ENCODE results near the gene RPA4.
"Not testable (repeated sequence)": the region's sequence is repeated elsewhere in the genome, so short reads cannot be mapped to it uniquely, and the experiment has no call there.

Gene RPA4

DNA sequence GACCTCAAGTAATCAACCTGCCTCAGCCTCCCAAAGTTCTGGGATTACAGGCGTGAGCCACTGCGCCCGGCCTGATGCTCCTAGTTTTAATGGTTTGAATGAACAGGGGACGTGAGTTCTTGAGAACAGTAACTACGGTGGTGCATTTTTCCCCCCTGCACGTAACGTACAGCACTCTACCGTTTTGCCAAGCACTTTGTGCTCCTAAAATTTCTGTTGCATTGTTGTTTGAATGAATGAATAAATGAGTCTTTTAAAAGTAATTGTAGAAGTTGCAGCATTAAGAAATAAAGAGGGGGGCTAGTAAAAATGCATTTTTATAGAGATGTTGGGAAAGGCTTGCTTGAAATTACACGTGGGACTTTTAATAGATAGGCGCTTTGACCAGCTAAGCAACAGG is at the start of gene RPA4:
Gene RPA4, plus strand, starts transcription at position 301 of the 400 bp plus-strand sequence. CDS start 403 bp downstream, outside the sequence.
- ATAC-seq, result no peak
- DNase-seq, result no peak

DNA sequence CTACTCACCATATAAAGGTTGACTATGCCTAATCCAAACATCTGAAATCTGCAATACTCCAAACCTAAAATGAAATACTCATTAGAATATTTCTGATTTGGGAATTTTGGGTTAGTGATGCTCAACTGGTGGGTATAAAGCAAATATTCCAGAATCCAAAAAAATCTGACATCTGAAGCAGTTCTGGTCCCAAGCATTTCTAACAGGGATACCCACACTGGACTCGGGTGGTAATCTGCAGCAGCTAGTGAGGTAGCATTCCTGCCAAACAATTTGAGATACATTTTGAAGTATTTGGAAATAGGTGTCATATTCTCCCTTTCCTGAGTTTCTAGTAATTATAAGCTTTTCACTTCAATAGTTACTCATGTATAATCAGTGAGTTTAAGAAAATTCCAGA is 49.6 kb upstream of the RPA4 start:
- ATAC-seq (no peak), DNase-seq (no peak)

- ATAC-seq, result no peak
These were observed 47.9 kb upstream of the RPA4 start for GRCh38 chrX:96835660-96836289.

DNA sequence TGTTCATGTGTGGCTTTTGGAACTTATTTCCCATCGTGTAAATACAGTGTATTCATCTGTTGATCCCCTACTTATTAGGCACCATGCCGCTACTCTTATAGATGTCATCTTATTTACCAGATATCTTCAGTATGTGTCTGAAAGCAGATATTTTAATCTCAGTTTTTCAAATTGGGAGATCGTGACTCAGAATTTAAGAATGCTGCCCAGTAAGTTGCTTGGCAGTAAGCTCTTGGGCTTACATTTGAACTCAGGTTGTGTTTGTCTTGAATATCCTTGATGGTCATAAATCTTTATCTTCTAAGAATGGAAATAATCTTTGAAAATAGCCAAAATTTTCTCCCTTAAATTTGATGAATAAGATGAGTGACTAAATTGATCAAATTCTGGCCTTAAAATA is 45.9 kb upstream of the RPA4 start:
- ATAC-seq (no peak), DNase-seq (no peak)

More at GRCh38 chrX:96835660-96836289, 47.9 kb upstream of the RPA4 start:
- no peak for DNase-seq

GRCh38 chrX:96838537-96838936 is 45.2 kb upstream of the RPA4 start:
- ATAC-seq, result no peak
- no peak for DNase-seq

DNA sequence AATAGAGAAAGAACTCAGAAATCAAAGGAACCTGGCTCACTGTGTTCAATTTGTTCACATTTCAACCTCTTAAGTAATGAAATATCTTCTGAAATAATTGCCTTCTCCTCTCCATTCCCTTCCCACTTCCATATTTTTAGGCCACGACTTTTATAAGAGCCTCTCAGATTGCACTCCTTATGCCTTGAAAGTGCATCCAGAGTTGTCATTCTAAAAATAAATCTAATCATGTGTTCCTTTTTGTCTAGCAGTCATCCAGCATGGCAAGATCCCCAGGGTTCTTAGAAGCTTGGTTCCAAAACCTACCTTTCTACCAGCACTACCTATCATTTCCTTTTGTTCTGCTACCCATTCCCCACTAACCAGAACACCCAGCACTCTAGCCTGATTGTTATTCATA is 42.4 kb upstream of the RPA4 start:
- DNase-seq, result no peak

DNA sequence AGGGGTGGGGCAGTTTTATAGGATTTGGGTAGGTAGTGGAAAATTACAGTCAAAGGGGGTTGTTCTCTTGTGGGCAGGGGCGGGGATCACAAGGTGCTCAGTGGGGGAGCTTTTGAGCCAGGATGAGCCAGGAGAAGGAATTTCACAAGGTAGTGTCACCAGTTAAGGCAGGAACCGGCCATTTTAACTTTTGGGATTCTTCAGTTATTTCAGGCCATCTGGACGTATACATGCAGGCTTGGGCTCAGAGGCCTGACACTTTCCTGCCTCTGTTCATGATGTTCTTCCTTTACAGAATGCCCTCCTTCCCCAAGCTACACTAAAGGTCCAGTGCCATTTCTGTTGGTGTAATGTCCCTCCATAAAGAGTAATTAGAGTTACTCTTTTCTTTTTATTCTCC is 41.8 kb upstream of the RPA4 start:
- DNase-seq, ATAC-seq: not testable (repeated sequence)

More for the DNA sequence above, 42.4 kb upstream of the RPA4 start:
- no peak for ATAC-seq

- ATAC-seq, result no peak
- DNase-seq, result no peak
These were observed 40.1 kb upstream of the RPA4 start for GRCh38 chrX:96843566-96843965.

DNA sequence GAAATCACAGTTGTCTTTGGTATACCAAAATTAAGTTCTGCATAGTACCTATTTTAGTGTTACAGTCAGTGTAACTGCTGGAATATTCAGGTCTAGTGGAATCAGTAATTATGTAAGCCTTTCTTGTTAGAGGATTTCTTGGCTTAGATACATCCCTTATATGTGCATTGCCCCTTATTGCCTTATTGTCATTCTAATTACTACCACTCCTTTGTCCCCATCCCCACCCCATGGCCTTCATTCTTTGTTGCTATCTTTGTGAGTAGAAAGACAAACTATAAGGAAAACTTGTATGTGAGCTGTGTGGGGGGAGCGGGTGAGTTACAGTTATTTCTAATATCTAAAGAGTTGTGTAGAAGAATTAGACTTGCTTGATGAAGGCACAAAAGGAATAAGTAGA is 36.9 kb upstream of the RPA4 start:
- no peak for DNase-seq
- no peak for ATAC-seq

GRCh38 chrX:96859422-96859821 is 24.3 kb upstream of the RPA4 start:
- DNase-seq, ATAC-seq: not testable (repeated sequence)

DNA sequence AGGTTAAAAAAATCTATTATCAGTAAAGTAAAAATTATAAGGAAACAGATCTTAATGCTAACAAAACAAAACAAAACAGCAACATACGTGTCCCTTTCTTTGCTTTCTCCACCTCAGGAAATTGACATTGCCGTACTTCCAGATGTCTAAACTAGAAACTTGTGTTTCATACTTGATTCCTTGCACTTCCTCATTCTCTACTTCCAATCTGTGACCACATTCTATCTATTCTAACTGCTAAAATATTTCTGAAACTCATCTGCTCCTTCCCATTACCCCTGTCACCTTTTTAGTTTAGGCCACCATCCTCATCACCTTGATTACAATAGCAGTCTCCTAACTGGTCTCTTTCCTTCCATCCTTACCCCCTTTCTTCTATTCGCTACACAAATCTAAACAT is 22.5 kb upstream of the RPA4 start:
- ATAC-seq (no peak), DNase-seq (no peak)

GRCh38 chrX:96861661-96862060 is 22.0 kb upstream of the RPA4 start:
- no peak for ATAC-seq
- no peak for DNase-seq

- ATAC-seq, result no peak
These were observed 319 bp downstream of the RPA4 start for GRCh38 chrX:96884027-96884426.

GRCh38 chrX:96889726-96890125 is 6.0 kb downstream of the RPA4 start:
- DNase-seq (no peak), ATAC-seq (no peak)

More at GRCh38 chrX:96884027-96884426, 319 bp downstream of the RPA4 start:
- no peak for DNase-seq

GRCh38 chrX:96906741-96907140 is 23.0 kb downstream of the RPA4 start:
- ATAC-seq, result no peak
- DNase-seq, result no peak

DNA sequence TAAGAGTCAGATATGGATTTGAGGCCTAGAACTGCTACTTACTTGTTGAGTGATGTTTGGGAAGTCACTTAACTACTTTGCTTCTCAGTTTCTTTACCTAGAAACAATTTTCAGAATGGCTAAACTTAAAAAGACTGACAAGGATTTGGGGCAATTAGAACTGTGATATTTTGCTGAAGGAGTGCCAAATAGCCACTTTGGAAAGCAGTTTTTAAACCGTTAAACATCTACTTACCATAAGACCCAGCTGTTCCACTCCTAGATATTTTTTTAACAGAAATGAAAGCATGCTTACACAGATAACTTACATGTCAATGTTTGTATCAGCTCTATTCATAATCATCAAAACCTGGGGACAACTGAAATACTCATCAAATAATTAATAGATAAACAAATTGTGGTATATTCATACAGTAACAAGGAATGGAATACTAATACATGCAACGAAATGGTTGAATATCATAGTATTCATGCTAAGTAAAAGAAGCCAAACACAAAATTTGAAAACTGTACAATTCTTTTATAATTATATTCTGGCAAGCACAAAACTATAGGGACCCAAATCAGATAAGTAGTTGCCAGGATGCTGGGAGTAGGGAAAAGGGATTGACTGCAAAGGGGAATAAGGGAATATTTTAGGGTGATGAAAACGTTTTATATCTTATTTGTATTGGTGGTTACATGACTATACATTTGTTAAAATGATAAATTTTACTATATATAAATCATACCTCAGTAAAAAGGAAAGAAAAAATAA is 24.0 kb downstream of the RPA4 start:
- DNase-seq (no peak), ATAC-seq (no peak)

DNA sequence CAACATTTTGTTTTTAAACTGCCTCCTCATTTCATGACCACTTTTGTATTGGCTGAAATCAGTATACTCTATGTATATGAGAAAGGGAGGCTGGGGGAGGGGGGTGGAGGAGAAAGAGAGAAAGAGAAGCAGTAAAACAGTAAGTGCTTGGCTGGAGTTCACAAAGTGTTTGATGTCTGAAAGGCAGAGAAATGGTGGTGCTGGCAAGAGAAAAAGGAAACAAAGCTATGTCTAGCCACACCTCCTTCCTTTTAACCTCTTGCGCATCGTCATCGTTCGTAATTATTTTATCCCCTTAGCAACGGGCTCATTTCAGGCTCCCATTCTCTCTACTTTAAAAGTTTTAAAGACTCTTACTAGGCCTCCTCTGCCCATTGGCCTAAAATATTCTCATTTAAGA is 25.6 kb downstream of the RPA4 start:
- ATAC-seq, result no peak
- no peak for DNase-seq

GRCh38 chrX:96918864-96919263 is 35.2 kb downstream of the RPA4 start:
- ATAC-seq, result no peak
- DNase-seq, result no peak

- DNase-seq (no peak), ATAC-seq (no peak)
These were observed 36.0 kb downstream of the RPA4 start for GRCh38 chrX:96919672-96920071.

- ATAC-seq (no peak), DNase-seq (no peak)
These were observed 40.9 kb downstream of the RPA4 start for GRCh38 chrX:96924581-96924980.

DNA sequence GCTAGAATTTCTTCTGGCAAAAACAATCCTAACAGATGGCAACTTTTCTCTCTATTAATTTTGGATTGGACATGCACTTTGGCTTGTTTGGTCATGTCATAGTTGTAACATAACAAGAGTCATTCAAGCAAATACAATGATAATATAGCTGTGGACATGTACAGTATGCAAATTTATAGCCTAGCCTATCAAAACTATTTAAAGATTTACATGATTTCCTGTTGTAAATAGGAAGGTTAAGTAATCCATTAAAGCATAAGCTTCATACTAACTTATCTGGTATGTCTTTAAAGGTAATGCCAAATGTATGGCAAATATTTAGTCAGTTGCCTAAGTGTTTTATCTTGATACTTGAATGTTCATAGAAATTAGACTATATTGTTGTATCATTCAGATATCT is 45.3 kb downstream of the RPA4 start:
- ATAC-seq (no peak), DNase-seq (no peak)
